Stimulated activated CD4-positive, alpha-beta T cell treated with anti-CD3 and anti-CD28 coated beads, TNF-alpha, amount 100 ng/mL, for 1 hour (primary cell): ENCODE data around the gene GSDME.

Source experiments
- DNase-seq, 3 donors: peaks; one replicate each; pipeline ENCODE4 v3.0.0-alpha.2; 2020; ENCODE audit warnings: low read depth in 3 of 3, low spot score in 1 of 3

Gene GSDME

GRCh38 chr7:24773646-24774045 lies 16.4 kb upstream of the GSDME start:
- no peak for DNase-seq

- no peak for DNase-seq
These were observed 12.6 kb upstream of the GSDME start for GRCh38 chr7:24769851-24770250.

- no peak for DNase-seq
These were observed 12.0 kb upstream of the GSDME start for GRCh38 chr7:24769014-24769830.

- no peak for DNase-seq
These were observed 10.8 kb upstream of the GSDME start for GRCh38 chr7:24767878-24768569.

- DNase-seq, result no peak
These were observed 7.9 kb upstream of the GSDME start for GRCh38 chr7:24764972-24765744.

GRCh38 chr7:24764011-24764410 lies 6.7 kb upstream of the GSDME start:
- no peak for DNase-seq

- DNase-seq, result no peak
These were observed 6.1 kb upstream of the GSDME start for GRCh38 chr7:24763303-24763901.

GRCh38 chr7:24762771-24763170 lies 5.5 kb upstream of the GSDME start:
- DNase-seq, result no peak

GRCh38 chr7:24760968-24761367 lies 3.7 kb upstream of the GSDME start:
- DNase-seq, result no peak

- DNase-seq, result no peak
These were observed 515 bp downstream of the GSDME start for GRCh38 chr7:24756545-24757352.

GRCh38 chr7:24755541-24756407 lies 1.5 kb downstream of the GSDME start:
- no peak for DNase-seq

- DNase-seq, result no peak
These were observed 2.3 kb downstream of the GSDME start for GRCh38 chr7:24754906-24755506.

- DNase-seq, result no peak
These were observed 5.0 kb downstream of the GSDME start for GRCh38 chr7:24752073-24752800.

GRCh38 chr7:24751484-24751883 lies 5.8 kb downstream of the GSDME start:
- DNase-seq, result no peak

GRCh38 chr7:24750441-24751055 lies 6.7 kb downstream of the GSDME start:
- DNase-seq, result no peak

- DNase-seq, result no peak
These were observed 8.7 kb downstream of the GSDME start for GRCh38 chr7:24748521-24748920.

- no peak for DNase-seq
These were observed 11.9 kb downstream of the GSDME start for GRCh38 chr7:24745355-24745754.

- no peak for DNase-seq
These were observed 13.8 kb downstream of the GSDME start for GRCh38 chr7:24743471-24743870.
